Non-pigmented ciliary epithelial cell (primary cell): ENCODE measurements around the gene VWCE.

Source experiments
- DNase-seq: peaks from one replicate; pipeline ENCODE4 v3.0.0-alpha.2; 2010; ENCODE audit warnings: low read depth

Gene VWCE

DNA sequence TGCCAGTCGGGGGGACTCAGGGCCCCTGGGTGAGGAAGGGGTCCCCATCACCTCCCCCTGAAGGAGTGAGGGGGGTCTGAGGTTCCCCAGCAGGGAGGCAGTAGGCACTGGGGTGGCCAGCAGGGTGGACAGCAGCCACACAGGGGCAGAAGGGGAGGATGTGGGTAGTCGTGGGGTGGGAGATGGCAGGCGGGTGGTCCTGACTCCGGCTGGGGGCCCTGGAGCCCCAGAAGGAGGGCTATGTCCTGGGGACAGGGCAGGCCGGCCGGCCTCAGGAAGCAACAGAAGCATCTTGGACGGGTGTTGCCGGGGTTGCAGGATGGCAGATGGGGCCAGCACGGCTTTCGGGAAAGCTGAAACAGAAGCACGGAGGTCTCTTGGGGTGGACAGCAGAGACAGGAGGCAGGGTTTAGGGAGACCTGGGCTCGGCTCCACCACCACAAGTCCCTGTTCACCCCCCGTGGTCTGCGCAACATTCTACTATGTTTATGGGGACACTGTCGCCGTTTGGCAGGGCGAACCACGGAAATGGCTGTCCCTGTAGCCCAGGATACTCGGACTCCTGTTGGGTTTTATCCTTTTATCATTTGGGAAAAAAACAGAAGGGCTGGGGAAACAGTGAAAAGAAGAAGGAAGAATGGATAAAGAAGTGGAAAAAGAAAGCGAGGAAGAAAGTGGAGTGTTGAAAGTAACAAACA lies 14.1 kb downstream of the VWCE start:
- DNase-seq = no peak

GRCh38 chr11:61279934-61280659 lies 15.0 kb downstream of the VWCE start:
- DNase-seq = no peak

GRCh38 chr11:61278001-61278470 lies 17.1 kb downstream of the VWCE start:
- DNase-seq = no peak

DNA sequence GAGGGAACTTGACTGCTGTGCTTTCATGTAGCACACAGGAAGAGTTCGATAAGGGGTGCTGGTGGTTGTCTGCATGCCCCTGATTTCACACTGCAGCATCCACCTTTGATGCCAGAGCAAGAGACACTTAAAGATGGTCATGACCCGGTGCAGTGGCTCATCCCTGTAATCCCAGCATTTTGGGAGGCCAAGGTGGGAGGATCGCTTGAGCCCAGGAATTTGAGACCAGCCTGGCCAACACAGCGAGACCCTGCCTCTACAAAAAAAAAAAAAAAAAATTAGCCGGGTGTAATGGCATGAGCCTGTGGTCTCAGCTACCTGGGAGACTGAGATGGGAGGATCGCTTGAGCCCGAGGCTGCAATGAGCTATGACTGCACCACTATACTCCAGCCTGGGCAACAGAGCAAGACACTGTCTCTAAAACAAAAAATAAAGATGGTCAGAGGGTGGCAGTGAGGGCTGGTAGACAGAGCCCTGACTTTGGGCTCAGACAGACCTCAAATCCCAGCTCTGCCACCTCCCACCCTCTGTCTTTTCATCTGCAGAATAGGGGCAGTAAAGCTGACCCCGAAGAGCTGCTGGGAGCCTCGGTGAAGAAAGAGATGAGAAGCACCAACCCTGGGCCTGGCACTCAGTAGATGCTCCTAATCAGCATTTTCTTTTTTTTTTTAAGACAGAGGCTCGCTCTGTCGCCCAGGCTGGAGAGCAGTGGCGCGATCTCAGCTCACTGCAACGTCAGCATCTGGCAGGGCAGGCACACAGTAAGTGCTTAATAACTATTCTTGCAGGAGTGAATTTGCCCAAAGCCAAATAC lies 17.7 kb downstream of the VWCE start:
- DNase-seq = no peak

- DNase-seq = no peak
These were observed 19.9 kb downstream of the VWCE start for GRCh38 chr11:61275191-61275590.

DNA sequence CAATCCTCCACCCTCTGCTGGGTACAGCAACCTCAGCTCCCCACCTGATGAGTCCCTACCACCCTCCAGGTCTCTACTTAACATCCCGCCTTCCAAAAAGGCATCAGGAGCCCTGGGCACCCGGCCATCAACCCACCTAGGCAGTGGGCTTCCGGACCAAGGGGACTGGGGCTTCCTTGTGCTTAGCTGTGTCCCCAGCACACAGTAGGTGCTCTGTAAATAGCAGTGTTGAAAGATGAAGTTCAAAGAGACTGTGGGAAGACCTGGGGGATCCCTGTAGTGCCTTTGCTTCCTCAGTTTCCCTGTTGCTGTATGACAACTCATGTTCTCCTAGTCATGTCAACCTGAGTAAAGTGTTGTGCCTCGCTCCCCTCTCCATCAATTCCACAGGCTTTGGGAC lies 21.0 kb downstream of the VWCE start:
- no peak for DNase-seq

DNA sequence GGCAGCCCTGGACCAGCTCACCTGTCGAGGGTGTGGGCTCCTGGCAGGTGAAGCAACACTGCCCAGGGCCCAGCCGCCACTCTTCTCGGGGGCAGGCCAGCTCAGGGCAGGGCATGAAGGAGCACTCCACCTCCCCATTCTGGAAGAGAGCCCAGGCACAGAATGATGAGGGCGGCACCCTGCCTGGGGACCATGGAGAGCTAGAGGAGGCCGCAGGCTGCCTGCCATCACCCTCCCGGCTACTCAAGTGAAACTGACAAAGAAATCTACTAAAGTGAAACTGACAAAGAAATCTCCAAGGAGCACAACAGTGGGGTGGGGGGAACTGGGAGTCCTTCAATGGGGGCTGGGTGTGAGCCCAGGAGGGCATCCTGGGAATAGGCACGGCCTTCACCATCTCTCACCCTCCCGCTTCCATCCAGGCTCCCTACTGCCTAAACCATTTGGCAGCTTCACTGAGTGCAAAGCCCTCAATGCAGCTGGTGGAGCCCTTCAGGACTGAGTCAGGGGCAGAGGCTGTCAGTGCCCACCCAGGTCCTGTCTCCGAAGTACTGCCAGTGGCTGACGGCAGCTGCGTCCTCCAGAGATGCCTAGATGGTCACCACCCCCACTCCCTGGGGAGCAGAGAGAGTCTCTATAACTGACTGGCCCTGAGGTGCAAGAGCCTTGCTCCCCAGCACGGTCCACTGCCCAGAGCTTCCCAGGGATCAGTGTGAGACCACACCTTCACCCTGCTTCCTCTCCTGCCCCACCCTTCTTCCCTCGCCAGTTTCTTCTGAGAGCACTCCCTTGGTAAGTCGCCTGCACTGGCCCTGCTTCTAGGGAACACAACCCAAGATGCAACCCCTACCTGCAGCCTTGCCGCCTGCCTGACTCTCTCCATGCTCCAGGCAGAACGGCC lies 21.7 kb downstream of the VWCE start:
- no peak for DNase-seq

DNA sequence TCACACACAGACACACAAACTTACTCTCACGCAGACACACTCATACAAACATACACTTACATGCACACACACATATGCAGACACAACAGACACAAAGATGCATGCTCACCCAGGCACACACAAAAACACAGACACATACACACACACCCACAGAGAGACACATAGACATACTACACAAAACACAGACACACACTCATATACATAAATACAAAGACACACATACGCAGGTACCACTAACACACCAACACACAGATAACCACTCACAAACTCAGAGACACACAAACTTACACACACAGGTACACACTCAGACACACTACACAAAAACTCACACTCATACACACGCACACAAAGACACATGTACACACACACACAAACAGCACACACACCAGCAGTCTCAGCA lies 22.4 kb downstream of the VWCE start:
- DNase-seq = no peak

GRCh38 chr11:61270354-61271076 lies 24.6 kb downstream of the VWCE start:
- DNase-seq = peak; percentile 28

- no peak for DNase-seq
These were observed 26.4 kb downstream of the VWCE start for GRCh38 chr11:61268588-61269250.

GRCh38 chr11:61267437-61267841 lies 27.7 kb downstream of the VWCE start:
- no peak for DNase-seq

GRCh38 chr11:61266602-61267001 lies 28.5 kb downstream of the VWCE start:
- no peak for DNase-seq

- DNase-seq = no peak
These were observed 29.8 kb downstream of the VWCE start for GRCh38 chr11:61265357-61265756.

- no peak for DNase-seq
These were observed 30.3 kb downstream of the VWCE start for GRCh38 chr11:61264795-61265194.

GRCh38 chr11:61264371-61264770 lies 30.7 kb downstream of the VWCE start:
- DNase-seq = no peak

DNA sequence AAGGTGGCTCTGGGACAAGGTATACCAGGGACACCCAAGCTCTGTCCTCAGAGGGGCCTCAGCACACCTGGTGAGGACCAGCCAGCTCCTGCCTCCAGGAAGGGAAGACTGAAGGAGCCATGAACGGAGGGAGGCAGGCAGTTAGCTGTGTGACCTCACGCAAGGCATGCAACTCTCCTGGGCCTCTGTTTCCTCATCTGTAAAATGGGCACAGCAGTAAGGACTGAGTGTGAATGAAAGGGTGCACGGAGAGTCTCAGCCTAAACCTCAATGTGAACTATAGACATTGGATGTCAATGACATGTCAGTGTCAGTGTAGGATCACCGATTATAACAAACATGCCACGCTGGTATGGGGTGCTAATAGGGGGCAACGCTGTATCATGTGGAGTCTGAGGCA lies 35.8 kb downstream of the VWCE start:
- DNase-seq = no peak

- DNase-seq = no peak
These were observed 36.6 kb downstream of the VWCE start for GRCh38 chr11:61258546-61258945.

GRCh38 chr11:61256710-61257482 lies 38.2 kb downstream of the VWCE start:
- no peak for DNase-seq

- DNase-seq = peak; percentile 9
These were observed 40.6 kb downstream of the VWCE start for GRCh38 chr11:61254403-61255025.
